ENCODE results near the gene MORN1.

The MORN1 gene

GRCh38 chr1:2368053-2368744 is 23.2 kb downstream of the MORN1 start:
- no peaks in the 10 kb centered on the region for H3K4me1 ChIP-seq (ENCODE audit: control insufficient read depth, insufficient read depth, low read length)
- H3K4me3 ChIP-seq (ENCODE audit: low read depth, low read length) = no peak overlapping the region
- H3K9ac ChIP-seq (ENCODE audit: low read length) = no peak overlapping the region
- no peaks in the 10 kb centered on the region for H3K27me3 ChIP-seq (ENCODE audit: control insufficient read depth, insufficient read depth, low read length)
- no peaks in the 10 kb centered on the region for H3K36me3 ChIP-seq (ENCODE audit: control insufficient read depth, insufficient read depth, low read length)
- H3K27ac ChIP-seq (ENCODE audit: low read depth, low read length) = no peak overlapping the region
- H3K9me3 ChIP-seq (ENCODE audit: control insufficient read depth, insufficient read depth, low read depth, low read length) = peaks cover 6% of the 10 kb centered on the region; the same call in 1 of the 2 replicates

GRCh38 chr1:2363847-2364513 is 27.4 kb downstream of the MORN1 start:
- Histone ChIP-seq H3K9ac (ENCODE audit: low read length) (no peak overlapping the region), H3K4me3 (ENCODE audit: low read depth, low read length) (no peak overlapping the region), H3K9me3 (ENCODE audit: control insufficient read depth, insufficient read depth, low read depth, low read length) (peaks cover 10% of the 10 kb centered on the region; the same call in 1 of the 2 replicates), H3K36me3 (ENCODE audit: control insufficient read depth, insufficient read depth, low read length) (no peaks in the 10 kb centered on the region), H3K27ac (ENCODE audit: low read depth, low read length) (no peak overlapping the region), H3K27me3 (ENCODE audit: control insufficient read depth, insufficient read depth, low read length) (no peaks in the 10 kb centered on the region), H3K4me1 (ENCODE audit: control insufficient read depth, insufficient read depth, low read length) (no peaks in the 10 kb centered on the region)

- no peak overlapping the region for H3K4me3 ChIP-seq (ENCODE audit: low read depth, low read length)
- H3K4me1 ChIP-seq (ENCODE audit: control insufficient read depth, insufficient read depth, low read length) = no peaks in the 10 kb centered on the region
- H3K27ac ChIP-seq (ENCODE audit: low read depth, low read length) = no peak overlapping the region
- H3K36me3 ChIP-seq (ENCODE audit: control insufficient read depth, insufficient read depth, low read length) = no peaks in the 10 kb centered on the region
- no peak overlapping the region for H3K9ac ChIP-seq (ENCODE audit: low read length)
- peaks cover 10% of the 10 kb centered on the region; the same call in 1 of the 2 replicates for H3K9me3 ChIP-seq (ENCODE audit: control insufficient read depth, insufficient read depth, low read depth, low read length)
- no peaks in the 10 kb centered on the region for H3K27me3 ChIP-seq (ENCODE audit: control insufficient read depth, insufficient read depth, low read length)
Measured at GRCh38 chr1:2360588-2361364, 30.6 kb downstream of the MORN1 start.

- Histone ChIP-seq H3K36me3 (ENCODE audit: control insufficient read depth, insufficient read depth, low read length) (no peaks in the 10 kb centered on the region), H3K4me3 (ENCODE audit: low read depth, low read length) (no peak overlapping the region), H3K4me1 (ENCODE audit: control insufficient read depth, insufficient read depth, low read length) (no peaks in the 10 kb centered on the region), H3K27ac (ENCODE audit: low read depth, low read length) (no peak overlapping the region), H3K9me3 (ENCODE audit: control insufficient read depth, insufficient read depth, low read depth, low read length) (peaks cover 8% of the 10 kb centered on the region; the same call in 1 of the 2 replicates), H3K27me3 (ENCODE audit: control insufficient read depth, insufficient read depth, low read length) (no peaks in the 10 kb centered on the region), H3K9ac (ENCODE audit: low read length) (no peak overlapping the region)
Measured at GRCh38 chr1:2358651-2359640, 32.4 kb downstream of the MORN1 start.

- no peak overlapping the region for H3K9ac ChIP-seq (ENCODE audit: low read length)
- H3K4me3 ChIP-seq (ENCODE audit: low read depth, low read length) = no peak overlapping the region
- H3K4me1 ChIP-seq (ENCODE audit: control insufficient read depth, insufficient read depth, low read length) = no peaks in the 10 kb centered on the region
- H3K27me3 ChIP-seq (ENCODE audit: control insufficient read depth, insufficient read depth, low read length) = no peaks in the 10 kb centered on the region
- H3K36me3 ChIP-seq (ENCODE audit: control insufficient read depth, insufficient read depth, low read length) = no peaks in the 10 kb centered on the region
- H3K27ac ChIP-seq (ENCODE audit: low read depth, low read length) = no peak overlapping the region
- peaks cover 3% of the 10 kb centered on the region; the same call in 1 of the 2 replicates for H3K9me3 ChIP-seq (ENCODE audit: control insufficient read depth, insufficient read depth, low read depth, low read length)
Measured at GRCh38 chr1:2358072-2358471, 33.3 kb downstream of the MORN1 start.

GRCh38 chr1:2356911-2357845 is 34.2 kb downstream of the MORN1 start:
- H3K4me3 ChIP-seq (ENCODE audit: low read depth, low read length) = no peak overlapping the region
- H3K27ac ChIP-seq (ENCODE audit: low read depth, low read length) = no peak overlapping the region
- H3K9ac ChIP-seq (ENCODE audit: low read length) = peak overlapping the region; percentile 11
- H3K9me3 ChIP-seq (ENCODE audit: control insufficient read depth, insufficient read depth, low read depth, low read length) = no peaks in the 10 kb centered on the region
- no peaks in the 10 kb centered on the region for H3K27me3 ChIP-seq (ENCODE audit: control insufficient read depth, insufficient read depth, low read length)
- no peaks in the 10 kb centered on the region for H3K4me1 ChIP-seq (ENCODE audit: control insufficient read depth, insufficient read depth, low read length)
- no peaks in the 10 kb centered on the region for H3K36me3 ChIP-seq (ENCODE audit: control insufficient read depth, insufficient read depth, low read length)

- Histone ChIP-seq H3K9ac (ENCODE audit: low read length) (no peak overlapping the region), H3K4me3 (ENCODE audit: low read depth, low read length) (no peak overlapping the region)
Measured at GRCh38 chr1:2356401-2356800, 35.0 kb downstream of the MORN1 start.

GRCh38 chr1:2355373-2356261 is 35.7 kb downstream of the MORN1 start:
- Histone ChIP-seq H3K4me1 (ENCODE audit: control insufficient read depth, insufficient read depth, low read length) (no peaks in the 10 kb centered on the region), H3K36me3 (ENCODE audit: control insufficient read depth, insufficient read depth, low read length) (no peaks in the 10 kb centered on the region), H3K9me3 (ENCODE audit: control insufficient read depth, insufficient read depth, low read depth, low read length) (no peaks in the 10 kb centered on the region), H3K27me3 (ENCODE audit: control insufficient read depth, insufficient read depth, low read length) (no peaks in the 10 kb centered on the region), H3K27ac (ENCODE audit: low read depth, low read length) (no peak overlapping the region; the same call in 1 of the 2 replicates), H3K4me3 (ENCODE audit: low read depth, low read length) (no peak overlapping the region), H3K9ac (ENCODE audit: low read length) (no peak overlapping the region)

More at GRCh38 chr1:2356401-2356800, 35.0 kb downstream of the MORN1 start:
- Histone ChIP-seq H3K4me1 (ENCODE audit: control insufficient read depth, insufficient read depth, low read length) (no peaks in the 10 kb centered on the region), H3K27me3 (ENCODE audit: control insufficient read depth, insufficient read depth, low read length) (no peaks in the 10 kb centered on the region), H3K27ac (ENCODE audit: low read depth, low read length) (no peak overlapping the region), H3K9me3 (ENCODE audit: control insufficient read depth, insufficient read depth, low read depth, low read length) (no peaks in the 10 kb centered on the region), H3K36me3 (ENCODE audit: control insufficient read depth, insufficient read depth, low read length) (no peaks in the 10 kb centered on the region)

Data from HUES6 (cell line).